Stimulated activated CD4-positive, alpha-beta T cell treated with anti-CD3 and anti-CD28 coated beads, Interleukin-12 subunit alpha, Interleukin-12 subunit beta, amount 100 ng/mL, for 48 hours (primary cell): Measurements from ENCODE around the gene NPSR1.

ENCODE experiments used
- DNase-seq, 3 donors: peaks; one replicate each; pipeline ENCODE4 v3.0.0-alpha.2; 2020; ENCODE audit warnings: low read depth in 2 of 3, low spot score in 1 of 3

The NPSR1 gene

DNA sequence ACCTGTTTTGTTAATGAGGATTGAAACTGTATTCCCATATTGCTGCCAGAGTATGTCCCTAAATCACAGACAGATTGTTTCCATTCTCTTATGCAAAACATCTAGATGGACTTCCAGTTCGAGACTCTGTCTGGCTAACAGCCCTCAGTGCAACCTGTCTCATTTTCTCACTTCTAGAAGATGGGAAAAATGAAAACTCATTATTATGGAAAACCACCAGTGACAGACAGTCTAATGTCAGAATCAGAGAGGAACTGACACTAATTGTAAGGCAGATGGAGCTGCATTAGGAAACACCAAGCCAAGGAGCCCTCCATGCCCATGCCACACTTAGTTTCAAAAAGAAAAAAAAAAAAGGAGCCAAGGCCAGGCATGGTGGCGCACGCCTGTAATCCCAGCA, 61.6 kb downstream of the NPSR1 start:
- no peak for DNase-seq

DNA sequence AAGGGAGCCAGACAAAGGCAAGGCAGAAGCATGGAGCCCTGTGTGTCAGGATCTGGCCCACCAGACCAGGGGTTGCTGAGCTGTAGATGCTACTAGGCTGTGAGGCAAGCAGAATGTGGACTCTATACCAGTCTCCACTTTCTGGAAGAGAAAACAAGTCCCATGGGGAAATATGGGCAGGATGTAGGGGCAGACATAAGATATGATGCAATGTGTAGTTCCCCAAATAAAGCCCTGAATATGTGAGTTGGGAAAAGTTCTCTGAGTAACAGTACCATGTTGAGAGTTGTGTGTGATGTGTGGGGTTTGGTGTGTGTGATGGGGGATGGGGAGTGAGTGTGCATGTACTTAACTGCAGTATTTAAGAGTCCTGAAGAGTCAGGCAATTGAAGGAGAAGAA, 62.3 kb downstream of the NPSR1 start:
- no peak for DNase-seq

DNA sequence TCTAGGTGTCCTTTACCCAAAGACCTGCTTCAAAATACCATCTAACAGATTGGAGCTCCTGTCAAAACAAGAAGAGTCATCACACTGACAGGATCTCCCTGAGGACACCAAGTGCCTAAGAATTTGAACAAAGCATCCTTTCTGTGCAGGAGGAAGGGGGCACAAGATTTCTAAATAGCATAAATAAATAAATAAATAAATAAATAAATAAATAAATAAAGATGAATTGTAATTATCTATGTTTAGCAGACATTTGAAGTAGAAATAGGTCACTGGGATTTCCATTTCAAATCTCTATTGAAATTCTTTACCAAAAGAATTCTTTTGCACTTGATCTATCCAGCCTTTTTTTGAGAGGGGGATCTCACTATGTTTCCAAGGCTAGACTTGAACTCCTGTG, 65.3 kb downstream of the NPSR1 start:
- DNase-seq = no peak

DNA sequence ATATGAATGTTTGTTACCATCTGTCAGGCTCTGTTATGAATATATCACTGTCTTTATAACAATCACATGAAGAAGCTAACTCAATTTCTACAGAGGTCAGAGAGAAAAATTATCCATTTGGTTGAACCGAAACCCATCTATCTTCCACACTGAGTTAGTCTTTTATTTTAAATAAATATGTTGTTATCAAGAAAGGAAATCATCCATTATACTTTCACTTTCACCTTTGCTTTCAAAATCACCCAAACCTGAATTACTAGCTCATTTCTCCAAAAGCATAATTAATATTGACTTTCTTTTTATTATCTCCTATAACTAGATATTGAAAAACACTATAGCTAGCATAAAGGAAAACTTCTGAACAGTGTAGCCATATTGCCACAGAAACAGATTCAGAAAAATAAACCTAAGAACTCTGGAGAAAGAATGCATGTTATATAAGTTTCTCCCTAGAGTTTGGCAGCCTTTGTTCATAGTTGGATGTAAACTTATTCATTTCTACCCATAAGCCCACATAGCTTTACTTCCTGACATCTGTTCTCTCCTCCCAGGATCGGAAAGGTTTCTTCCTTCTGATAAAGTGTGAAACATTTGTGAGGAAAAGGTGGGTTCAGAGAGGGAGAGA, 66.0 kb downstream of the NPSR1 start:
- DNase-seq = no peak

DNA sequence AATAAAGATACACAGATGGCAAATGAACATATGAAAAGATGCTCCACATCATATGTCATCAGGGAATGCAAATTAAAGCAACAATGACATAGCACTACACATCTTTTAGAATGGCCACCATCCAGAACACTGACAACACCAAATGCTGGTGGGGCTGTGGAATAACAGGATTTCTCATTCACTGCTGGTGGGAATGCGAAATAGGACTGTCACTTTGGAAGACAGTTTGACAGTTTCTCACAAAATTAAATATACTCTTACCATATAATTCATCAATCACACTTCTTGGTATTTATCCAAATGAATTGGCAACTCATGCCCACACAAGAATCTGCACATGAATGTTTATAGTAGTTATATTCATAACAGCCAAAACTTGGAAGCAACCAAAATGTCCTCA, 68.2 kb downstream of the NPSR1 start:
- DNase-seq = no peak

DNA sequence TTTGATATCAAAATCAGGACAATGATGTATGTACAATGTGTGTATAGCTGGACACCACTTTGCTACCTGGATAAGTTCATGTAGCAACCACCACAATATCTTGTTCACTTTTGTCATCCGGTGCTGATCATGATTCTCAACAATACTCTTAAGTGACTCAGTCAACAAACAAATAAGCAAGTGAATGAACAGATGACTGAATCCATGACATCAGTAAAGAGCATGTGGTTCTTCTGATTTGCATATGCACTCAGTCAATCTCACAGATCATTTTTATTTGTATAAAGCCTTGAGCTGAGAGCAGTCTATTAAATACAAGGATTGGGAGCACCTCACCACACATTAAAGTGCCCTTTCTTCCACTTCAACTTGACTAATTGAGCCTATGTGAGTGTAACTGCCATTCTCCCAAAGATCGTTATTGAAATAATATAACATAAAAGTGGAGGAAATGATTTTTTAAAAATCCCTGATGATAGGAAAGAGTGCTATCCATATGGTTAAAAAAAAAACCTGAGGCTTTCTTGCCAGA, 69.5 kb downstream of the NPSR1 start:
- no peak for DNase-seq

DNA sequence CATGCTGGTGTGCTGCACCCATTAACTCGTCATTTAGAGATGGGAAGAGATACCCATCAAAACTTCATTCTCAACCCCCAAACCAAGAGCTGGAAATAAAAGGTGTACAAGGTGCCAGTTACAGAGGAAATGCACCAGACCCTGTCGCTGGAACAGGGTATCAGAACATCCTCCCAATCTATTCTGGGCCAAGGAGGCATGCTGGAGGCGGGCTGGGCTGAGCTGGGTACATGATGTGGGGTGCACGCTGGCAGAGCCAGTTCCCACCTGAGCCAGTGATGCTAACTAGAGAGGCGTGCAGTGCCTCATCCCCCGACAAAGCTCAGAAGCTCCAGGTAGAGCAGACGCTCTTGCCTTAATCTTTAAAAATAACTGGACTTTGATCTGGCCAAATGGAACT, 70.1 kb downstream of the NPSR1 start:
- no peak for DNase-seq

DNA sequence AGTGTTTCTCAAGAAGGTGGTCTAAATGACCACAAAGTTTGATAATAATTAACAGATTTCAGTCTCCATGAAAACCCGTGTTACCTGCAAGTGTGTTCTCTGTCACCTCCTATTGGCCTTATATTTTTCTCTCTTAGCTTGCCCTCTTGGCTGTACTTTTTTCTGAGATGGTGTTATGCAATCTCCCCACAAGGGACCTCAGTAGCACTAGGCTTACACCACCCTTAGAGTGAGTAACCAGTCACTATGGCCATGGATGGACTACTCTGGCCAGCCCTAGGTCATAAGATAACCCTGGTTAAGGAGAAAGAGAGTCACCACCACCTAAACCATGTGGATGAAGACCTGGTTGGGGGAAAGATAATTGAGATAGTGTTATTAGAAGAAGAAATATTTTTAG, 76.8 kb downstream of the NPSR1 start:
- DNase-seq = no peak

DNA sequence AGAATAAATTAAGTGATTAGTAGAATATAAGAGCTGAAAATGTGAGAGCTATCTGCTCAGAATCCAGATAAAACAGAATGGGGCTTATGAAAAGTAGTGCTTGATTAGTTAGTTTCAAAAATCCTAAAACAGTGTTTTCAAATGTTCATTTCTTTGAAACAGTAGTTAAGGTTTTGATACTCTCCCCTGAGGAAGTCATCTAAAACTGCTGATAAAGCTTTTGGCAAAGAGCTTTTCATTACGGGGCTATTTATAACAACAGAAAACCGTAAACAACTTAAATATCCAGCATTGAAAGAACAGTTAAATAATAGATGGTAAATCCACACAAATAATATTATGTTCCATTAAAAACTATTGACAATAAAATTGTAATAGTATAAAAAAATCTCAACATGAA, 77.5 kb downstream of the NPSR1 start:
- no peak for DNase-seq

DNA sequence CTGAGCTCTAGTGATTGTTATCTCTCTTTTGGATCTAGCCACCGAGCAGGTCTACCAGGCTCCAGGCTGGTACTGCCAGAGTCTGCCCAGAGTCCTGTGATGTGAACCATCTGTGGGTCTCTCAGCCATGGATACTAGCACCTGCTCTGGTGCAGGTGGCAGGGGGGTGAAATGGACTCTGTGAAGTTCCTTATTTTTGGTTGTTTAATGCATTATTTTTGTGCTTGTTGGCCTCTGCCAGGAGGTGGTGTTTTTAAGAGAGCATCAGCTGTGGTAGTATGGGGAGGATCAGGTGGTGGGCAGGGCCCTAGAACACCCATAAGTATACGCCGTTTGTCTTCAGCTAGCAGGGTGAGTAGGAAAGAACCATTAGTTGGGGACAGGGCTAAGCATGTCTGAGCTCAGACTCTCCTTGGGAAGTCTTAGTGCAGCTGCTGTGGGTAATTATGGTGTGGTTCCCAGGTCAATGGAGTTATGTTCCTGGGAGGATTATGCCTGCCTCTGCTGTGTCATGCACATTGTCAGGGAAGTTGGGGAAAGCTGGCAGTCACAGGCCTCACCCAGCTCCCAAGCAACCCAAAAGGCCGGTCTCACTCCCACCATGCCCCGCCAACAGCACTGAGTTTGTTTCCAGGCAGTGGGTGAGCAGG, 81.8 kb downstream of the NPSR1 start:
- DNase-seq = no peak

DNA sequence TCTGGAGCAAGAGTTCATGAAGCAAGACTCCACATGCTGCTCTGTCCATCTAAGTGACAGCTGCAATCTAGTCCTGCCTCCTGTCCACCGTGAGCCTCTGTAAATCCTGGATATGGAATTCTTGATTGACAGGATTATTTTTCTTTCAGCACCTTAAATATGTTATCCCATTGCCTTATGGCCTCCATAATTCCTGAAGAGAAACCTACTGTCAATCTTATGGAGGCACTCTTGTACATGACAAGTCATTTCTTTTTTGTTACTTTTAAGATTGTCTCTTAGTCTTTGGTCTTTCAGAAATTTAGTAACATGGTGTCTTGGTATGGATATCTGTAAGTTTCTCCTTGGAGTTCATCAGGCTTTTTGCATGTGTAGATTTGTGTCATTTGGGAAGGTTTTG, 82.8 kb downstream of the NPSR1 start:
- no peak for DNase-seq

DNA sequence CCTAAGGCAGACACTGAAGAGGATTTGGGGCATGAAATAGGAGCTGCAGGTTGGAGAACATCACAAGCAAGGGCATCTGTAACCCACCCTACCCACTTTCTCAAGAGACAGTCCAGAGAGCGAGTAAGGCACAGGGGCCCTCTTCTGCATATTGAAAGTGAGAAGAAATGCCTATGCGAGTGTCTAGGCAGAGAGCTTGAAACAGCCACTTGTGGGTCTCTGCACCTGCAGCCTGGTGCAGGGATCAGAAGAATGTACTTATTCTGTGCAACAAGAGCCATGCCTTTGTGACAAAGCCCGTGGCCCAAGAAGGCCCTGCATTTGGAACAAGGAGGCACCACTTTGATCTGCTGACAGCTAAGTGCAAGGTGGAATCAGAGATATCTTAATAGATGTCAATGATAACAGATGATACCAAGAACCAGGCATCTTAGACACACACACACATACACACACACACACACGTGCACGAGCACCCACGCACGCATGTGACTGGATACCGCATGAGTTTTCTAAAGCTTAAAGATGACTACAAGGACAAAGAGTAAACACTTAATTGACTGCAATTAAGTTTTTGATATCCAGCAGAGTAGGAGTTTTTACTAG, 89.3 kb downstream of the NPSR1 start:
- DNase-seq = no peak

DNA sequence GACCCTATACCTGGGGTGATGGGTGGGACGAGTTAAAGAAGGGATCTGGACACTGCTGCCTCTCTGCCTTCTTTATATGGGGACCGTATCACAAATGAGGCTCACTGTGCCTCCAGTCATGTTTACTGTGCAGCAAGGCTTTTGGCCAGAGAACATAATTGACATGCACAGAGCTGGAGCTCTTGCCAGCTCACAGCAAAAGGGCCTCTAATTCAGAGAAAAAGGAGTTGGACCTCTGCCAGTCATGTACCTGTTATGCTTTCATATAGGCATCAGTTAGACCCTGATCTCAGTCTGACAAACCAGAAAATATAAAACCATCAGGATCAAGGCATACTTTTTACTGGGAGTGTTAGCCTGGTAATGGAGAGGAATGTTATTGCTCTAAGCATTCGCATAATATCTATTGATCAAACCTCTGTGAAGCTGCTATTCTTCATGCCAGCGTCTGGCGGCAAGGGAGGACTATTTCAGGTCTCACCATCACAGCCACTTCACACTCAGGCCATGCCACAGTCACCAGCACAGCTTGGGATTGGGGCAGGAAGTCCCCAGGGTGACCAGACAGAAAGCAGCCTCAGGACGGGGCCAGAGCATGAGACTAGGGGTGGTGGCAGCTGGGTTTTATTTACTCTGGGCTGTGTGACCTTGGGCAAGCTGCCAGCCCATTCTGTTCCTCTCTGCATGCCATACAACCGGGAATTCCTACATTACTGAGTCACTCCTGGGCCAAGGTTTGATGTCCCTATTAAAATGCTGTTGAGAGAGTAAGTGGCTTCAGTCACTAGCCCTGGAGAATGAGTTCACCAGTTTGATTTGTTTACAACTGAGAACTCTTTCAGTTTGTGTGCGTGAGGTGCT, 90.1 kb downstream of the NPSR1 start:
- no peak for DNase-seq

DNA sequence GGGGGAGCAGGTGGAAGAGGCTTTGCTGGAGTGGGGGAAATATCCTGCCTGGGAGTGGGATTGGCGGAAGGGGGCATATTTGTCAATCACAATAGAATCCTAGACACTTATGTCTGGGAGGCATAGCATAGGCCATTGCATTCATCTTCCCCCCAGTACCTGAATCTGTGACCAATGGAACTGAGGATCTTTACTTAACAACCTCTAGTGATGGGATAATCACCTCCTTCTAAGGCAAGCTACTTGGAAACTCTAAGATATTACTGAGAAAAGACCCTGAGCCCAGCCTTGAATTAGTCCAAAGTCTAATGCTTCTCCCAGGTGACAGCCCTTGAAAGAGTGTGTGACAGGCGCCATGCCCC, 90.7 kb downstream of the NPSR1 start:
- DNase-seq = no peak

DNA sequence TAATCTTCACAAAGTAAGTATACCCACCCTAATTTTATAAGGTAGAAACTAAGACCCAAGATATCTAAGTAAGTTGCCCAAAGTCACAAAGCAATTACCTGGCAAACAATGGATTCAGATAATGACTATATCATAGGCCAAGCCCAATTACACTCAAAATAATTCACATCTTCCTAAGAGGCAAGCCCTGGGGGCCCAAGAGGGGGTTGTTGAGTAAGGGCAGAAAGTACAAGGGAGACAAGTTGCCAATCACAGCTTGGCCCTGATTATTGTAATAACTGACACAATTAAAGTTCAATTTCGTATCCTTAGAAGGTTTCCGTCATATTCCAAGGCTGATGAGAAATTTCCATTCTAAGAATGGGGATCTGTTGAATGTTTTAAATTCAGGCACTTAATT, 91.4 kb downstream of the NPSR1 start:
- DNase-seq = no peak

DNA sequence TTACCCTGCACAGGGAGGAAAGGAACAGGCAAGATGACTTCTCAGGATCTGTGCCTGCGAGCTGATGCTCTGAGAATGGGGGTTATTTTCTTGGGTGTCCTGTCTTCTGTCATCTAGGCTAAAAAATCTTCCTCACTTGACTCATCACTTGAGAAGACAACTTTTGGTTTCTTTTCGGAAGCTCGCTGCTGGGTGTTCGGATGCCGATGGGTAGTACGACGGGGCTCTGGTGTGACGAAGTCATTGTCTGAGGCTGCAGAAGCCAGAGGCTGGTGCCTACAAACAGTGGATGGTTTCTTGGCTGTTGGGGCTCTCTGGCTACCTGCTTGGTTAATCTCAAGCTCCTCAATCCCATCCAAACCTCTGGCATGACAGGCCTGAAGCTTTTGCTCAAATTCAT, 92.2 kb downstream of the NPSR1 start:
- no peak for DNase-seq

DNA sequence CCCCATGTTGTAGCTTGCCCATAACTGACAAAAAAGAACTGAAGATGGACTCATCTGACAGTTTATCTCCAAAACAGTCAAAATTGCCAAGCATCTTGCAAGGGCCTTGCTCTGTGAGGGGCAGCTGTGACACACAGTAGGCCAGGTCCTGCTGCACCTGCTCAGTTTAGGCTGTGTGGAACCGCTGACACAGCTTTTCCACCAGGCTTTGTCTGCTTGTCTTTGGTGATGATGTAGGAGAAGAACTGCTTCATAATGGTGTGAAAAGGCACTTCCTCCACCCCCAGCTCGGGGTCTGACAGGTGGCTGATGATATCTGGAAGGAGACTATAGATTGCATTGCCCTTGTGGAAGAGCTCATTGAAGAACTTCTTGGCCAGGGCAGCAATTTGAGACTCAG, 92.6 kb downstream of the NPSR1 start:
- DNase-seq = no peak

DNA sequence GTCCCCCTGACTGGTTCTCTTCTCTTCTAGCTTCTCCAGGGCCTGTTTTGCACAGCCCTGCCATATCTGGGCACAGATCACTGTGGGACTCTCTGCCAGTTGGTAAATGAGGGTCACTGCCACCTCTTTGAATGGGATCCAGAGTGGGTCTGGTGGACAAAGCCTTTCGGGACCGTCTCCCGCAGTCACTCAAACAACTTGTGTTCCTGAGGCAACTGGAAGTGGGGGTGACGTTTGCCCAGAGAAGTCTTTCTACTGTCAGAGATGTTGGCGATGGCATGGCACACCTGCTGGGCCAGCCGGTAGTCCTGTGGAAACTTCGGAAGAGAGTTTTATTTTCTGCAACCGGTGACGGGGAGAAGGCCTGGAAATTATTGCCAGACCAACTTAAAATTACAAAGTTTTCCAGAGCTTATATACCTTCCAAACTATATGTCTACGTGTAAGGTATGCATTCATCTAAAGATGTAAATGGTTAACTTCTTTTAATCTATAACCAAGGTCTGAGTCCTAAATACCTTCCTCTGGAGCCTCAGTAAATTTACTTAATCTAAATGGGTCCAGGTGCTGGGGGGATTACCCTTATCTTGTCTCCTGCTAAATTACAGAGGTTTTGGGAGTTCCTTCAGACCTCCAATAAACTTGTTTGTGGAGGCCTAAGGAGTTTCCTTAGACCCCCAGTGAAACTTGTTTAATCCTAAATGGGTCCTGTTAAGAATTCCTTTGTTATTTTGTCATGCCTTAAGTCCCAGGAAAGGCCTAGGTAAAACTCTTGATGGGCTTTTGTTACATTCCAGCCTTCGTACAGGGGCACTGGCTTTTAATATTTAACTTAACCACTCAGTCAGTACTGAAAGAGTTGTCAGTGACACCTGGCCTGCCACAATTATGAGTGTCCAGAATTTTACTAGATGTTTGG, 94.0 kb downstream of the NPSR1 start:
- no peak for DNase-seq

DNA sequence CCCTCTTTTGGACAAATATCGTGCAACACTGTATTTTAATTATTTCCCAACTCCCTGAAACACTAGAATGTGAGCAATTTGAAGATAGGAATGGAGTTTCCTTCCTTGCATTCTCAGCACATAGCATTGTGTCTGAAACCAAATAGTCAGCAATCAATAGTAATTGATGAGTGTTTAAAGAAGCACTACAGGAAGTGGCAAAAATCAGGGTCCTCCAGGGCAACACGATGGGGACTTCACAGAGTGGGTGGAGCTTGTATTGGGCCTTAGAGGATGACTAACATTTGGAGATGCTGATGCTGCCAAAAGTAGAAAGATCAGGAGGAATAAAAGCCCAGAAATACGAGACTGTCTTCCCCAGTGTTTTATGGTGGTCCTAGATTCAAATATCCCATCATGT, 94.9 kb downstream of the NPSR1 start:
- DNase-seq = no peak

DNA sequence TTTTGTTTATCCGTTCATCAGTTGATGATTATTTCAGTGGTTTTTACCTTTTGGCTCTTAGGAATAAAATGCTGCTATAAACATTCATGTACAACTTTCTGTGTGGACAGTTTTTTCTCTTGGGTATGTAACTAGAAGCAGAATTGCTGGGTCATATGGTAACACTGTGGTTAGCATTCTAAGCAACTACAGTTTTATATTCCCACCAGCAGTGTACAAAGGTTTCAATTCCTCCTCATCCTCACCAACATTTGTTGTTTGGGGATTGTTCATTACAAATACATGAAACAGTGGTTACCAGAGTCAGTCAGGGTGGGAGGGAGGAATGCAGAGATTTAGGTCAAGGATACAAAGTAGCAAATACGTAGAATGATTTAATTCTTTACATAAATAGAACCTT, 97.0 kb downstream of the NPSR1 start:
- DNase-seq = no peak

DNA sequence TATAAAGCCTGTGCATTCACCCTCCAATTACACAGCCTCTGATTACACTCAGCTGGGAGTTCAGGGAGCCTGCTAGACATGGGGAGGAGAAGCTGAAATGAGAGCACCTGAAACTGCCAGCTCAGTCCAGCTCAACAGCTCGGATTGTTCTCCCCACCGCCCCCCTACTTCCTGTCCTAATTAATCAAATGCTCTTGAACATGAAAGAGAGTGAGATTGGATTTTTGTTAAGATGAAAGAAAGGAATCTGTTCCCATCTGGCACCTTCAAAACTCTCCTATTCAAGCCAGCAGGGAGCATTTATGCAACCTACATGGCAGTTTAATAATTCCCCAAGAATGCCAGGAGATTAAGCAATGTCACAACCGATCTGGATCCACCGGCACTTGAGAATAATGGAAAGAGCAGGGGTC, 98.0 kb downstream of the NPSR1 start:
- DNase-seq = no peak
